PC-3 (cell line): ENCODE results near the gene RSU1. TPM values are rescaled to one million over a fixed set of nuclear protein-coding genes. Genes with fewer than 3 reads are reported as not detected.
A peak's percentile ranks its signal among the peaks of the same experiment; 100 is the strongest.

Experiments used
- ATAC-seq: fragments of 200-7000 bp; cut with Tn5 transposase; 2 replicates; pipeline ENCODE4 v1.9.1; 2020; ENCODE audit warnings: mild to moderate bottlenecking, moderate library complexity
- BruUV-seq: library from RNA; stranded (reverse); fragments of 400-500 nt; replicated peaks from 2 replicates; lab custom pipeline; 2021; lab: Mats Ljungman, UMichigan
- CTCF ChIA-PET: fragments of 300-600 bp; sonication (Branson Sonifier 250); formaldehyde crosslinking; loops from one replicate; lab custom pipeline; 2022; ENCODE audit warnings: antibody characterized with exemption; lab: Charles Lee
- POLR2A ChIA-PET: fragments of 300-600 bp; sonication (Branson Sonifier 250); formaldehyde crosslinking; loops from one replicate; lab custom pipeline; 2022; ENCODE audit warnings: antibody characterized with exemption; ENCODE audit not compliant: unreplicated experiment; lab: Charles Lee
- DNase-seq: peaks from one replicate; pipeline ENCODE4 v3.0.0-alpha.2; 2015
- H2AFZ ChIP-seq: fragments of 300-600 bp; sonication (generic); 2 replicates; pipeline ENCODE4 v1.6.0; 2016; ENCODE audit warnings: antibody characterized with exemption, low read length
- H3F3A ChIP-seq: fragments of 300-600 bp; sonication (generic); one replicate; pipeline ENCODE4 v1.6.0; 2017; ENCODE audit warnings: antibody characterized with exemption, low read length, control low read depth, mild to moderate bottlenecking; ENCODE audit not compliant: unreplicated experiment
- H3K27ac ChIP-seq: fragments of 300-600 bp; sonication (generic); 2 replicates; pipeline ENCODE4 v1.5.1; 2016; ENCODE audit warnings: mild to moderate bottlenecking, low read length
- H3K27me3 ChIP-seq: fragments of 300-600 bp; sonication (generic); 2 replicates; pipeline ENCODE4 v1.6.1; 2016; ENCODE audit warnings: low read length, mixed read lengths
- H3K36me3 ChIP-seq: fragments of 300-600 bp; sonication (generic); 2 replicates; pipeline ENCODE4 v1.6.1; 2016; ENCODE audit warnings: low read depth, mixed run types, low read length, mixed read lengths
- H3K4me1 ChIP-seq: fragments of 300-600 bp; sonication (generic); 2 replicates; pipeline ENCODE4 v1.5.1; 2016; ENCODE audit warnings: low read length; ENCODE audit not compliant: insufficient read depth
- H3K4me2 ChIP-seq: fragments of 300-600 bp; sonication (generic); 2 replicates; pipeline ENCODE4 v1.6.0; 2016; ENCODE audit warnings: low read length
- H3K4me3 ChIP-seq: fragments of 300-600 bp; sonication (generic); 2 replicates; pipeline ENCODE4 v1.5.1; 2016; ENCODE audit warnings: mild to moderate bottlenecking, low read length, mixed read lengths
- H3K79me2 ChIP-seq: fragments of 300-600 bp; sonication (generic); 2 replicates; pipeline ENCODE4 v1.6.1; 2017; ENCODE audit warnings: low read length, mixed read lengths
- H3K9ac ChIP-seq: fragments of 300-600 bp; sonication (generic); 2 replicates; pipeline ENCODE4 v1.6.0; 2016; ENCODE audit warnings: mild to moderate bottlenecking, low read length
- H3K9me2 ChIP-seq: fragments of 300-600 bp; sonication (generic); replicated peaks from 2 replicates; pipeline ENCODE4 v1.6.1; 2016; ENCODE audit warnings: mixed run types, low read length, mixed read lengths
- H3K9me3 ChIP-seq: fragments of 300-600 bp; sonication (generic); 2 replicates; pipeline ENCODE4 v1.6.1; 2016; ENCODE audit warnings: low read length, mixed read lengths
- H4K20me1 ChIP-seq: fragments of 300-600 bp; sonication (generic); 2 replicates; pipeline ENCODE4 v1.6.1; 2016; ENCODE audit warnings: low read length, mixed read lengths
- CTCF ChIP-seq: fragments of 300-600 bp; sonication (generic); conservative IDR thresholded peaks from 2 replicates; pipeline ENCODE4 v1.5.1; 2017; ENCODE audit warnings: antibody characterized with exemption, low read depth, mild to moderate bottlenecking, low read length
- EZH2 ChIP-seq: fragments of 300-600 bp; sonication (generic); IDR thresholded peaks from one replicate; pipeline ENCODE4 v1.6.1; 2017; ENCODE audit warnings: antibody characterized with exemption, mild to moderate bottlenecking, low read length; ENCODE audit not compliant: unreplicated experiment
- EZH2phosphoT487 ChIP-seq: fragments of 300-600 bp; sonication (generic); IDR thresholded peaks from 2 replicates; pipeline ENCODE4 v1.6.1; 2018; ENCODE audit warnings: mild to moderate bottlenecking, antibody characterized with exemption, low read length, borderline replicate concordance
- intact Hi-C: fragments of 100-400 bp; cut with micrococcal nuclease; formaldehyde crosslinking; loops from 2 replicates; pipeline ENCODE4 v1.9.0; 2023
- total RNA-seq: library from RNA; depleted of rRNA; stranded (reverse); fragments of >200 nt; gene quantifications from 2 replicates; pipeline ENCODE4 v1.2.3, GENCODE V29; 2014

Gene RSU1
- total RNA-seq, 1 experiment from 2014 or later, result 21.2 TPM

GRCh38 chr10:16856567-16856966 lies 39.3 kb upstream of the RSU1 start:
- Histone ChIP-seq H3K4me3 (no peak overlapping the region), H3F3A (no peaks in the 10 kb centered on the region), H3K4me2 (no peak overlapping the region), H3K9me3 (no peaks in the 10 kb centered on the region), H3K9ac (no peak overlapping the region), H3K27ac (0 out of 2 replicates have a peak overlapping the region, but pooled peaks have one; percentile 17), H4K20me1 (no peaks in the 10 kb centered on the region), H2AFZ (no peak overlapping the region), H3K27me3 (no peaks in the 10 kb centered on the region), H3K79me2 (no peaks in the 10 kb centered on the region), H3K9me2 (no peaks in the 10 kb centered on the region), H3K4me1 (peaks cover 19% of the 10 kb centered on the region), H3K36me3 (no peaks in the 10 kb centered on the region)
- no TSS peak for BruUV-seq
- TF ChIP-seq EZH2 (no peak), EZH2phosphoT487 (no peak), CTCF (no peak)
- ChIA-PET CTCF (no interaction called here), POLR2A (no interaction called here)
- ATAC-seq (peak; percentile 29; the same call in 1 of the 2 replicates), DNase-seq (no peak)
- intact Hi-C loops, result no loop called here

- intact Hi-C loops, result no loop called here
- peak; percentile 16 for DNase-seq
- Histone ChIP-seq H3K27me3 (no peaks in the 10 kb centered on the region), H3K4me2 (no peak overlapping the region), H3K4me3 (no peak overlapping the region), H3K79me2 (no peaks in the 10 kb centered on the region), H3K27ac (0 out of 2 replicates have a peak overlapping the region, but pooled peaks have one; percentile 17), H3K4me1 (peaks cover 19% of the 10 kb centered on the region), H4K20me1 (no peaks in the 10 kb centered on the region), H3K36me3 (no peaks in the 10 kb centered on the region), H2AFZ (no peak overlapping the region), H3K9me2 (no peaks in the 10 kb centered on the region), H3F3A (no peaks in the 10 kb centered on the region), H3K9me3 (no peaks in the 10 kb centered on the region), H3K9ac (no peak overlapping the region)
- no peak for TF ChIP-seq EZH2phosphoT487
- TF ChIP-seq EZH2, result no peak
- no peak for TF ChIP-seq CTCF
- CTCF ChIA-PET, result no interaction called here
- POLR2A ChIA-PET, result no interaction called here
- ATAC-seq, result 0 out of 2 replicates have a peak, but pooled peaks have one; percentile 13
- no TSS peak for BruUV-seq
Observed at GRCh38 chr10:16856092-16856491, 38.9 kb upstream of the RSU1 start.

- no peaks in the 10 kb centered on the region for H3F3A ChIP-seq
- CTCF ChIA-PET, result interaction anchor here (0.5 kb wide), 1 partner anchor 260 kb away, joined by 8 read pairs; no protein-coding TSS in a partner anchor
- peak; percentile 55 for DNase-seq
- intact Hi-C loops, result no loop called here
- H3K9ac ChIP-seq, result no peak overlapping the region
- H4K20me1 ChIP-seq, result no peaks in the 10 kb centered on the region
- H3K36me3 ChIP-seq, result no peaks in the 10 kb centered on the region
- H3K4me3 ChIP-seq, result no peak overlapping the region
- POLR2A ChIA-PET, result no interaction called here
- no peak overlapping the region for H2AFZ ChIP-seq
- no TSS peak for BruUV-seq
- H3K4me2 ChIP-seq, result no peak overlapping the region
- H3K79me2 ChIP-seq, result no peaks in the 10 kb centered on the region
- no peak overlapping the region for H3K27ac ChIP-seq
- no peaks in the 10 kb centered on the region for H3K9me3 ChIP-seq
- H3K4me1 ChIP-seq, result peaks cover 19% of the 10 kb centered on the region
- TF ChIP-seq EZH2phosphoT487, result no peak
- no peak for TF ChIP-seq CTCF
- no peak for TF ChIP-seq EZH2
- no peaks in the 10 kb centered on the region for H3K27me3 ChIP-seq
- peak; percentile 79 for ATAC-seq
- H3K9me2 ChIP-seq, result no peaks in the 10 kb centered on the region
Observed at GRCh38 chr10:16854623-16855022, 37.4 kb upstream of the RSU1 start.
